GM12875 (cell line): Measurements from ENCODE around the gene S1PR4.

ENCODE experiments used
- H3K4me3 ChIP-seq: one replicate; pipeline ENCODE4 v1.5.1; 2011; ENCODE audit warnings: low read depth, low read length, control low read depth
- CTCF ChIP-seq: IDR thresholded peaks from 2 replicates; pipeline ENCODE4 v1.5.1; 2011; ENCODE audit warnings: low read depth, mild to moderate bottlenecking, control low read depth, inconsistent platforms, low read length, moderate library complexity, borderline replicate concordance; ENCODE audit not compliant: insufficient read depth

Gene S1PR4

GRCh38 chr19:3153286-3154230, 25.0 kb upstream of the S1PR4 start:
- no peak for TF ChIP-seq CTCF
- H3K4me3 ChIP-seq, result no peak overlapping the region

GRCh38 chr19:3154447-3154846, 24.1 kb upstream of the S1PR4 start:
- H3K4me3 ChIP-seq, result peak overlapping the region; percentile 50

GRCh38 chr19:3154957-3155736, 23.4 kb upstream of the S1PR4 start:
- no peak for TF ChIP-seq CTCF
- peak overlapping the region; percentile 50 for H3K4me3 ChIP-seq

GRCh38 chr19:3157096-3157845, 21.3 kb upstream of the S1PR4 start:
- no peak overlapping the region for H3K4me3 ChIP-seq
- no peak for TF ChIP-seq CTCF

GRCh38 chr19:3159565-3159964, 19.0 kb upstream of the S1PR4 start:
- no peak for TF ChIP-seq CTCF
- H3K4me3 ChIP-seq, result no peak overlapping the region

- no peak overlapping the region for H3K4me3 ChIP-seq
- no peak for TF ChIP-seq CTCF
These were observed 18.4 kb upstream of the S1PR4 start for GRCh38 chr19:3160219-3160618.

GRCh38 chr19:3161453-3161852, 17.1 kb upstream of the S1PR4 start:
- H3K4me3 ChIP-seq, result no peak overlapping the region
- TF ChIP-seq CTCF, result no peak
